ENCODE results near the gene ANO6. TPM values are rescaled to one million over a fixed set of nuclear protein-coding genes. Genes with fewer than 3 reads are reported as not detected.

The ANO6 gene
- polyA plus RNA-seq, 3 donors = 11.7 to 59.2 (median 21.8) TPM

- no peak overlapping the region for H3K27ac ChIP-seq (ENCODE audit: low read depth, low read length)
- 60 to 87% (median 86%) methylated on average over 10 of the region's 10 CpGs for WGBS, 3 donors
Measured at GRCh38 chr12:45406988-45407850, 191.3 kb downstream of the ANO6 start.

GRCh38 chr12:45407981-45408728 lies 192.3 kb downstream of the ANO6 start:
- no peak overlapping the region for H3K27ac ChIP-seq (ENCODE audit: low read depth, low read length)
- WGBS, 3 donors = 73 to 86% (median 80%) methylated on average over 10 of the region's 10 CpGs

GRCh38 chr12:45408729-45409114 lies 192.8 kb downstream of the ANO6 start:
- 89 to 97% (median 94%) methylated on average over 2 of the region's 2 CpGs for WGBS, 3 donors
- no peak overlapping the region for H3K27ac ChIP-seq (ENCODE audit: low read depth, low read length)

GRCh38 chr12:45409966-45410365 lies 194.1 kb downstream of the ANO6 start:
- H3K27ac ChIP-seq (ENCODE audit: low read depth, low read length) = no peak overlapping the region
- WGBS, 3 donors = 88 to 93% (median 88%) methylated on average over 7 of the region's 7 CpGs

GRCh38 chr12:45411626-45412025 lies 195.7 kb downstream of the ANO6 start:
- WGBS, 3 donors = 93 to 96% (median 95%) methylated on average over 7 of the region's 7 CpGs
- no peak overlapping the region for H3K27ac ChIP-seq (ENCODE audit: low read depth, low read length)

GRCh38 chr12:45415393-45415817 lies 199.5 kb downstream of the ANO6 start:
- WGBS, 3 donors = 68 to 92% (median 75%) methylated on average over 4 of the region's 4 CpGs
- H3K27ac ChIP-seq (ENCODE audit: low read depth, low read length) = no peak overlapping the region

GRCh38 chr12:45416126-45416525 lies 200.2 kb downstream of the ANO6 start:
- H3K27ac ChIP-seq (ENCODE audit: low read depth, low read length) = no peak overlapping the region
- WGBS, 3 donors = 65 to 78% (median 70%) methylated on average over 2 of the region's 2 CpGs

GRCh38 chr12:45418520-45418919 lies 202.6 kb downstream of the ANO6 start:
- H3K27ac ChIP-seq (ENCODE audit: low read depth, low read length) = no peak overlapping the region
- 91 to 97% (median 93%) methylated on average over 1 of the region's 1 CpG for WGBS, 3 donors

- no peak overlapping the region for H3K27ac ChIP-seq (ENCODE audit: low read depth, low read length)
- WGBS, 3 donors = 65 to 97% (median 66%) methylated on average over 1 of the region's 1 CpG
Measured at GRCh38 chr12:45419317-45419814, 203.5 kb downstream of the ANO6 start.

GRCh38 chr12:45421736-45422135 lies 205.8 kb downstream of the ANO6 start:
- WGBS, 3 donors = 89 to 97% (median 97%) methylated on average over 1 of the region's 1 CpG
- H3K27ac ChIP-seq (ENCODE audit: low read depth, low read length) = no peak overlapping the region

- no peak overlapping the region for H3K27ac ChIP-seq (ENCODE audit: low read depth, low read length)
- WGBS, 3 donors = 74 to 100% (median 98%) methylated on average over 1 of the region's 1 CpG
Measured at GRCh38 chr12:45423931-45424330, 208.0 kb downstream of the ANO6 start.

- WGBS, 3 donors = 82 to 99% (median 97%) methylated on average over 4 of the region's 4 CpGs
- H3K27ac ChIP-seq (ENCODE audit: low read depth, low read length) = no peak overlapping the region
Measured at GRCh38 chr12:45425426-45425825, 209.5 kb downstream of the ANO6 start.

- WGBS, 3 donors = 79 to 97% (median 85%) methylated on average over 4 of the region's 4 CpGs
- H3K27ac ChIP-seq (ENCODE audit: low read depth, low read length) = no peak overlapping the region
Measured at GRCh38 chr12:45426294-45426693, 210.4 kb downstream of the ANO6 start.

GRCh38 chr12:45427042-45427441 lies 211.1 kb downstream of the ANO6 start:
- 96 to 99% (median 99%) methylated on average over 4 of the region's 4 CpGs for WGBS, 3 donors

GRCh38 chr12:45429831-45430230 lies 213.9 kb downstream of the ANO6 start:
- WGBS, 3 donors = 77 to 83% (median 79%) methylated on average over 1 of the region's 1 CpG

More at GRCh38 chr12:45427042-45427441, 211.1 kb downstream of the ANO6 start:
- H3K27ac ChIP-seq (ENCODE audit: low read depth, low read length) = no peak overlapping the region

GRCh38 chr12:45431126-45431525 lies 215.2 kb downstream of the ANO6 start:
- H3K27ac ChIP-seq (ENCODE audit: low read depth, low read length) = no peak overlapping the region
- 87 to 91% (median 88%) methylated on average over 5 of the region's 5 CpGs for WGBS, 3 donors

More at GRCh38 chr12:45429831-45430230, 213.9 kb downstream of the ANO6 start:
- H3K27ac ChIP-seq (ENCODE audit: low read depth, low read length) = no peak overlapping the region

- no peak overlapping the region for H3K27ac ChIP-seq (ENCODE audit: low read depth, low read length)
- 95 to 99% (median 99%) methylated on average over 5 of the region's 5 CpGs for WGBS, 3 donors
Measured at GRCh38 chr12:45432710-45433109, 216.8 kb downstream of the ANO6 start.

- 71 to 80% (median 76%) methylated on average over 6 of the region's 6 CpGs for WGBS, 3 donors
- no peak overlapping the region for H3K27ac ChIP-seq (ENCODE audit: low read depth, low read length)
Measured at GRCh38 chr12:45433441-45433868, 217.6 kb downstream of the ANO6 start.

- H3K27ac ChIP-seq (ENCODE audit: low read depth, low read length) = no peak overlapping the region
- WGBS, 3 donors = 87 to 98% (median 88%) methylated on average over 7 of the region's 7 CpGs
Measured at GRCh38 chr12:45434094-45434493, 218.2 kb downstream of the ANO6 start.
